ENCODE results near the gene DLEC1. TPM values are rescaled to one million over a fixed set of nuclear protein-coding genes. Genes with fewer than 3 reads are reported as not detected.

DLEC1 gene
- total and polyA plus RNA-seq, 2 of the 4 experiments (the other 2 are of a cell fraction): 0.03 TPM; not detected in 1

GRCh38 chr3:38006031-38006430 lies 33.0 kb upstream of the DLEC1 start:
- no peaks in the 10 kb centered on the region for H3K4me1 ChIP-seq (ENCODE audit: control insufficient read depth, insufficient read depth, low read length)
- no peak for TF ChIP-seq ELK1 (IDR thresholded peaks at IDR 0.05; ENCODE audit: borderline replicate concordance, low read depth, low read length)
- TF ChIP-seq SMC3 (IDR thresholded peaks at IDR 0.05; ENCODE audit: low read depth, low read length): no peak
- TF ChIP-seq CTCF (conservative IDR thresholded peaks at IDR 0.05; ENCODE audit: low read depth, low read length): no peak
- TF ChIP-seq RCOR1 (IDR thresholded peaks at IDR 0.05; ENCODE audit: insufficient replicate concordance, low read length): no peak
- no peak for TF ChIP-seq FOS (IDR thresholded peaks at IDR 0.05; ENCODE audit: low read depth, low read length)
- TF ChIP-seq RFX5 (IDR thresholded peaks at IDR 0.05; ENCODE audit: low read depth, low read length): no peak
- TF ChIP-seq CEBPB (IDR thresholded peaks at IDR 0.05; ENCODE audit: low read depth, low read length): no peak
- TF ChIP-seq BHLHE40 (IDR thresholded peaks at IDR 0.05; ENCODE audit: low read depth, low read length): no peak
- peaks cover 8% of the 10 kb centered on the region; the same call in 1 of the 2 replicates for H4K20me1 ChIP-seq (ENCODE audit: insufficient read depth, low read length)
- no TSS peak for BruUV-seq (replicated peaks)
- no peak overlapping the region for H3K4me3 ChIP-seq (ENCODE audit: insufficient read depth, low read depth, low read length)
- in situ Hi-C loops (cut with MboI; ENCODE audit: low sequenced_read_pairs): no loop called here
- intact Hi-C loops (cut with micrococcal nuclease): no loop called here
- no peak overlapping the region for H2BK15ac ChIP-seq (ENCODE audit: low read depth, low read length)
- H3K9me3 ChIP-seq (ENCODE audit: control insufficient read depth, insufficient read depth, low read length): no peaks in the 10 kb centered on the region
- no peaks in the 10 kb centered on the region for H3K27me3 ChIP-seq (ENCODE audit: control insufficient read depth, insufficient read depth, low read length)
- WGBS, 2 experiments (ENCODE audit: extremely low coverage in 2 of 2, insufficient read length in 1 of 2): 100% methylated on average over 2 of the region's 5 CpGs; no CpG with 5 or more reads in 1 of the 2 experiments
- H3K9me1 ChIP-seq (ENCODE audit: insufficient read depth, low read length): peaks cover 8% of the 10 kb centered on the region; the same call in 1 of the 2 replicates
- no peak overlapping the region for H2AK9ac ChIP-seq (replicated peaks; ENCODE audit: low read depth, low read length, poor library complexity)
- no peak for ATAC-seq (ENCODE audit: low read depth)
- dilution Hi-C loops (cut with HindIII; ENCODE audit: low sequenced_read_pairs, unreplicated experiment): no loop called here
- H2BK5ac ChIP-seq (ENCODE audit: low read depth, low read length, poor library complexity, severe bottlenecking): no peak overlapping the region
- no peak overlapping the region for H3K9ac ChIP-seq (ENCODE audit: low read depth, low read length)
- H3K23ac ChIP-seq (ENCODE audit: low read depth, low read length): no peak overlapping the region
- no peaks in the 10 kb centered on the region for H3K79me1 ChIP-seq (ENCODE audit: low read depth in 1 of 2, low read length in 2 of 2)
- H3K4me2 ChIP-seq (ENCODE audit: low read depth, low read length): no peak overlapping the region
- no peak overlapping the region for H4K5ac ChIP-seq (ENCODE audit: low read depth, low read length)
- peaks cover 29% of the 10 kb centered on the region for H3K36me3 ChIP-seq (ENCODE audit: control insufficient read depth, insufficient read depth, low read length)
- no peak overlapping the region for H3K18ac ChIP-seq (ENCODE audit: low read depth, low read length)
- no peak overlapping the region for H3K27ac ChIP-seq (ENCODE audit: insufficient read depth, low read length)
- H3K56ac ChIP-seq (ENCODE audit: extremely low read depth, insufficient read depth, low read length): no peak overlapping the region
- no peak overlapping the region for H4K8ac ChIP-seq (ENCODE audit: low read depth in 2 of 2, low read length in 2 of 2)
- no peak overlapping the region for H2AK5ac ChIP-seq (ENCODE audit: low read depth, low read length)
- H3K4ac ChIP-seq (ENCODE audit: low read depth, low read length): no peak overlapping the region
- no peak overlapping the region for H2AFZ ChIP-seq (replicated peaks; ENCODE audit: low read length, poor library complexity)
- ChIA-PET CTCF (no interaction called here), POLR2A (ENCODE audit: unreplicated experiment) (no interaction called here)
- H3K14ac ChIP-seq (replicated peaks; ENCODE audit: low read depth, low read length): no peak overlapping the region
- no peak for DNase-seq
- H2BK120ac ChIP-seq (ENCODE audit: low read depth, low read length): no peak overlapping the region
- H2BK20ac ChIP-seq (ENCODE audit: low read depth, low read length): no peak overlapping the region
- no peak overlapping the region for H4K91ac ChIP-seq (ENCODE audit: insufficient read depth, low read depth, low read length)
